Osteoblast (primary cell): ENCODE data around the gene ZNF624. TPM values are rescaled to one million over a fixed set of nuclear protein-coding genes. Genes with fewer than 3 reads are reported as not detected.
"Not testable (repeated sequence)": the region's sequence is repeated elsewhere in the genome, so short reads cannot be mapped to it uniquely, and the experiment has no call there.

Experiments used
- DNase-seq: peaks from one replicate; pipeline ENCODE4 v3.0.0; 2011; ENCODE audit warnings: low spot score, mixed read lengths; ENCODE audit not compliant: insufficient read length; ENCODE audit errors: missing footprints
- H2AFZ ChIP-seq: 2 replicates; pipeline ENCODE4 v1.6.0; 2011; ENCODE audit warnings: mild to moderate bottlenecking, low read length
- H3K27ac ChIP-seq: 2 replicates; pipeline ENCODE4 v1.5.1; 2011; ENCODE audit warnings: mild to moderate bottlenecking, low read depth, low read length, moderate library complexity
- H3K27me3 ChIP-seq: 2 replicates; pipeline ENCODE4 v1.6.0; 2012; ENCODE audit warnings: mild to moderate bottlenecking, control low read depth, inconsistent platforms, low read length, moderate library complexity; ENCODE audit not compliant: insufficient read depth
- H3K36me3 ChIP-seq: 2 replicates; pipeline ENCODE4 v1.5.1; 2011; ENCODE audit warnings: mild to moderate bottlenecking, low read length, control low read depth, moderate library complexity; ENCODE audit not compliant: insufficient read depth
- H3K4me1 ChIP-seq: 2 replicates; pipeline ENCODE4 v1.5.1; 2011; ENCODE audit warnings: mild to moderate bottlenecking, low read length, control low read depth, moderate library complexity; ENCODE audit not compliant: insufficient read depth
- H3K4me2 ChIP-seq: 2 replicates; pipeline ENCODE4 v1.6.0; 2011; ENCODE audit warnings: mild to moderate bottlenecking, low read length; ENCODE audit not compliant: insufficient read depth
- H3K4me3 ChIP-seq: fragments of 200-600 bp; sonication (generic); 3 replicates; pipeline ENCODE4 v1.5.1; 2012; ENCODE audit warnings: mild to moderate bottlenecking, low read length, inconsistent platforms; ENCODE audit not compliant: insufficient read depth
- H3K79me2 ChIP-seq: 2 replicates; pipeline ENCODE4 v1.6.0; 2012; ENCODE audit warnings: mild to moderate bottlenecking, low read length, control low read depth, inconsistent platforms; ENCODE audit not compliant: insufficient read depth
- H3K9me3 ChIP-seq: 2 replicates; pipeline ENCODE4 v1.5.1; 2011; ENCODE audit warnings: low read depth, low read length, control low read depth
- H4K20me1 ChIP-seq: 2 replicates; pipeline ENCODE4 v1.6.0; 2012; ENCODE audit warnings: mild to moderate bottlenecking, low read length, control low read depth; ENCODE audit not compliant: insufficient read depth
- CTCF ChIP-seq: IDR thresholded peaks from 2 replicates; pipeline ENCODE4 v1.5.1; 2011; ENCODE audit warnings: mild to moderate bottlenecking, low read depth, low read length, moderate library complexity; ENCODE audit errors: extremely low read depth
- total RNA-seq: library from RNA; depleted of rRNA; stranded (reverse); fragments of >200 nt; gene quantifications from 2 replicates; pipeline ENCODE4 v1.2.3, GENCODE V29; 2012

Gene ZNF624
- total RNA-seq, 1 donor: 7.6 TPM

GRCh38 chr17:16676676-16677268 is 23.1 kb upstream of the ZNF624 start:
- Histone ChIP-seq H3K36me3 (no peaks in the 10 kb centered on the region), H3K4me3 (no peak overlapping the region), H3K9me3 (no peaks in the 10 kb centered on the region), H3K27ac (no peak overlapping the region), H2AFZ (no peak overlapping the region), H4K20me1 (no peaks in the 10 kb centered on the region), H3K4me2 (no peak overlapping the region), H3K4me1 (no peaks in the 10 kb centered on the region), H3K79me2 (no peaks in the 10 kb centered on the region), H3K27me3 (no peaks in the 10 kb centered on the region)
- no peak for DNase-seq
- no peak for TF ChIP-seq CTCF

- peaks cover 23% of the 10 kb centered on the region for H3K27me3 ChIP-seq
Observed at GRCh38 chr17:16666907-16667636, 13.4 kb upstream of the ZNF624 start.

GRCh38 chr17:16666553-16666906 is 12.9 kb upstream of the ZNF624 start:
- not testable (repeated sequence) for H4K20me1 ChIP-seq, H3K36me3 ChIP-seq, H3K4me1 ChIP-seq, H3K79me2 ChIP-seq, DNase-seq, H2AFZ ChIP-seq, H3K27ac ChIP-seq, H3K9me3 ChIP-seq, H3K4me3 ChIP-seq
- Histone ChIP-seq H3K27me3 (peaks cover 23% of the 10 kb centered on the region), H3K4me2 (peak overlapping the region; percentile 72)

More at GRCh38 chr17:16666907-16667636, 13.4 kb upstream of the ZNF624 start:
- not testable (repeated sequence) for H3K4me1 ChIP-seq, H4K20me1 ChIP-seq, H3K27ac ChIP-seq, DNase-seq, H3K79me2 ChIP-seq, H3K9me3 ChIP-seq, H3K36me3 ChIP-seq
- Histone ChIP-seq H3K4me2 (peak overlapping the region; percentile 72), H2AFZ (peak overlapping the region; percentile 56), H3K4me3 (peak overlapping the region; percentile 58)

- no peak overlapping the region for H3K27ac ChIP-seq
- H3K4me1 ChIP-seq: no peaks in the 10 kb centered on the region
- H4K20me1 ChIP-seq: no peaks in the 10 kb centered on the region
- H3K4me2 ChIP-seq: no peak overlapping the region
- H3K27me3 ChIP-seq: peaks cover 14% of the 10 kb centered on the region
- H3K79me2 ChIP-seq: no peaks in the 10 kb centered on the region
- no peak overlapping the region for H3K4me3 ChIP-seq
- DNase-seq: peak; percentile 23
- H3K36me3 ChIP-seq: no peaks in the 10 kb centered on the region
- no peak for TF ChIP-seq CTCF
- H2AFZ ChIP-seq: no peak overlapping the region
- H3K9me3 ChIP-seq: no peaks in the 10 kb centered on the region
Observed at GRCh38 chr17:16662936-16663335, 9.3 kb upstream of the ZNF624 start.

GRCh38 chr17:16661217-16661616 is 7.6 kb upstream of the ZNF624 start:
- no peak for DNase-seq
- H2AFZ ChIP-seq: no peak overlapping the region
- H3K27me3 ChIP-seq: peaks cover 6% of the 10 kb centered on the region
- H3K4me1 ChIP-seq: no peaks in the 10 kb centered on the region
- H3K4me2 ChIP-seq: no peak overlapping the region
- H3K9me3 ChIP-seq: no peaks in the 10 kb centered on the region
- no peak for TF ChIP-seq CTCF
- H3K79me2 ChIP-seq: no peaks in the 10 kb centered on the region
- no peaks in the 10 kb centered on the region for H3K36me3 ChIP-seq
- H3K4me3 ChIP-seq: no peak overlapping the region
- no peaks in the 10 kb centered on the region for H4K20me1 ChIP-seq
- no peak overlapping the region for H3K27ac ChIP-seq
